Osteoblast (primary cell): ENCODE results near the gene CXorf49. TPM values are rescaled to one million over a fixed set of nuclear protein-coding genes. Genes with fewer than 3 reads are reported as not detected.
"Not testable (repeated sequence)": the region's sequence is repeated elsewhere in the genome, so short reads cannot be mapped to it uniquely, and the experiment has no call there.

ENCODE experiments used
- DNase-seq: peaks from one replicate; pipeline ENCODE4 v3.0.0; 2011; ENCODE audit warnings: low spot score, mixed read lengths; ENCODE audit not compliant: insufficient read length; ENCODE audit errors: missing footprints
- H2AFZ ChIP-seq: 2 replicates; pipeline ENCODE4 v1.6.0; 2011; ENCODE audit warnings: mild to moderate bottlenecking, low read length
- H3K27ac ChIP-seq: 2 replicates; pipeline ENCODE4 v1.5.1; 2011; ENCODE audit warnings: mild to moderate bottlenecking, low read depth, low read length, moderate library complexity
- H3K27me3 ChIP-seq: 2 replicates; pipeline ENCODE4 v1.6.0; 2012; ENCODE audit warnings: mild to moderate bottlenecking, control low read depth, inconsistent platforms, low read length, moderate library complexity; ENCODE audit not compliant: insufficient read depth
- H3K36me3 ChIP-seq: 2 replicates; pipeline ENCODE4 v1.5.1; 2011; ENCODE audit warnings: mild to moderate bottlenecking, low read length, control low read depth, moderate library complexity; ENCODE audit not compliant: insufficient read depth
- H3K4me1 ChIP-seq: 2 replicates; pipeline ENCODE4 v1.5.1; 2011; ENCODE audit warnings: mild to moderate bottlenecking, low read length, control low read depth, moderate library complexity; ENCODE audit not compliant: insufficient read depth
- H3K4me2 ChIP-seq: 2 replicates; pipeline ENCODE4 v1.6.0; 2011; ENCODE audit warnings: mild to moderate bottlenecking, low read length; ENCODE audit not compliant: insufficient read depth
- H3K4me3 ChIP-seq: fragments of 200-600 bp; sonication (generic); 3 replicates; pipeline ENCODE4 v1.5.1; 2012; ENCODE audit warnings: mild to moderate bottlenecking, low read length, inconsistent platforms; ENCODE audit not compliant: insufficient read depth
- H3K79me2 ChIP-seq: 2 replicates; pipeline ENCODE4 v1.6.0; 2012; ENCODE audit warnings: mild to moderate bottlenecking, low read length, control low read depth, inconsistent platforms; ENCODE audit not compliant: insufficient read depth
- H3K9me3 ChIP-seq: 2 replicates; pipeline ENCODE4 v1.5.1; 2011; ENCODE audit warnings: low read depth, low read length, control low read depth
- H4K20me1 ChIP-seq: 2 replicates; pipeline ENCODE4 v1.6.0; 2012; ENCODE audit warnings: mild to moderate bottlenecking, low read length, control low read depth; ENCODE audit not compliant: insufficient read depth
- total RNA-seq: library from RNA; depleted of rRNA; stranded (reverse); fragments of >200 nt; gene quantifications from 2 replicates; pipeline ENCODE4 v1.2.3, GENCODE V29; 2012

The CXorf49 gene
- total RNA-seq = not detected in 2 replicates

DNA sequence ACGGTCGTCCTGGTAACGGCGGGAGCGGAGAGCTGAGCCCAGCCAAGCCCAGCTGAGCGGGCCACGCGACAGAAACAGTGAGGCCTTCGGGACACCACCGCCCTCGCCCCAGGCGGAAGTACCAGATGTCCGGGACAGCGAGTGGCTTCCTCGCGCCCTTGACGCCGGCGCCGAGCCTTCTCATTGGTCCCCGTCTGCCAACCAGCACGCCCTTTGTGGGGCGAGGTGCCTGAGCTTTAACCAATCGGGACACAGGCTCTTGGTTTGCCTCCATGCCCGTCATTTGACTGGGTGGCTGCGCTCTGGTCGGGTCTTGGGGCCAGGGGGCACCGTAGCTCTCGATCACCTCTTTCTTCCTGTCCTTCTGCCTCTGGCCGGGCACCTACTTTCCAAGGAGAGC, at the start of gene CXorf49:
Gene CXorf49 (minus strand): TSS at position 101 of the 400 bp plus-strand sequence. CDS start 134 bp downstream, outside the sequence.
- H3K4me2 ChIP-seq, H3K4me3 ChIP-seq, DNase-seq, H4K20me1 ChIP-seq, H3K27me3 ChIP-seq, H3K36me3 ChIP-seq, H3K79me2 ChIP-seq, H2AFZ ChIP-seq, H3K27ac ChIP-seq, H3K9me3 ChIP-seq, H3K4me1 ChIP-seq: not testable (repeated sequence)

DNA sequence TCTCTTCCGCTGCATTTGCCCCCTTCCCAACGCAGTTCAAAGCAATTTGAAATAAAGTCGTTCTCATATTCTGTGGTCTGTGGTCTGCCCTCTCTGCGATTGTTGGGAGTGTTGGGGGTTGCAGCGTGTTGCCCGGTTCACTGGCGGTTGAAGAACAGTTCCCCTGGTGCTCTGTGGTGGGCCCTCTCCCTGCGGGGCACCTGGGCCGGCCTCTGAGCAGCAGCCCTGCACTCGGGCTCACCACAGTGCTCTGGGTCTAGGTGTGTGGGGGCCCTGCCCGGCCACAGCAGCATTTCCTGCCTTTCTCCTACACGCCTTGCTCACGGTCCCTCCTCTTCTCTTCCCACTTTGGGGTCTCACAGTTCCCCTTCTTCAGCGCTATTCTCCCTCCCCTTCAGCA, 49.0 kb upstream of the CXorf49 start:
- H3K9me3 ChIP-seq, DNase-seq, H3K4me2 ChIP-seq, H2AFZ ChIP-seq, H3K36me3 ChIP-seq, H3K79me2 ChIP-seq, H3K27ac ChIP-seq, H3K4me1 ChIP-seq, H3K4me3 ChIP-seq, H4K20me1 ChIP-seq, H3K27me3 ChIP-seq: not testable (repeated sequence)

DNA sequence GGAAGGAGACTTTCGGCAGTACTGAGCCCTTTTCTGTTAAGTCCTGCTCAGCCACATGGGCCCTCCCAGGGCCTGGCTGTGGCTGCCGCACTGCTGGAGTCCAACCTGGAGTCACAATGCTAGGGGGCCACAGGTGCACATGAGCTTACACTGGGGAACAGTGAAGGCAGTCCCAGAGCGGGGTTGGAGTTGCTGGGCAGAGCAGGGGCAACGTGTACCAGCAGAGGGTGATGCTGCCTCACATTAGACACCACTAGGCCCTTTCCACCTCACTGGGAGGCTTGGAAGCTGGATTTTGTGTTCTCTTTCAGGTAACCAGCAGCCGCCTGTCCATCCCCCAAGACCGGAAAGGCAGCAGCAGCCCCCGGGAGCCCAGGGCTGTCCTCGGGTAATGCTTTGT, 47.5 kb upstream of the CXorf49 start:
- not testable (repeated sequence) for H3K4me1 ChIP-seq, H3K4me2 ChIP-seq, H2AFZ ChIP-seq, H3K79me2 ChIP-seq, DNase-seq, H3K4me3 ChIP-seq, H3K36me3 ChIP-seq, H3K9me3 ChIP-seq, H3K27ac ChIP-seq, H4K20me1 ChIP-seq, H3K27me3 ChIP-seq

DNA sequence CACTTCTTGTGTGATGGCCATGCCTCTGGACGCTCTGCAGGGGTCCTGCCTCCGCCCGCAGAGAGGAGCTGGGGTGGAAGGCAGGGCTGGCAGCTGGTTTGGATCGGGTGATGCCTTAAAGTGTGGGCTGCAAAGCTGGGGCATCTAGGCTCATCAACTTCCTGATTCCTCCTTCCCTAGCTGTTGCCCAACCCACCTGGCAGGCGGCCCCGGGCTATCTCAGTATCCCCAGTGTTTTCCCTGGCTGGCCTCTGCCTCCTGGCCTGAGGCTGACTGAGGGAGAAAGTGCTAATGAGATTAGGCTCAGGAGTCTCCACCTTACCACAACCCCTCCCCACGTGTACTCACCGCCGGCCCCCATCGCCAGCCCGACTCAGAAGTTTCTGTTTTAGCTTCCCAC, 46.7 kb upstream of the CXorf49 start:
- H3K4me2 ChIP-seq, H3K4me3 ChIP-seq, H2AFZ ChIP-seq, DNase-seq, H3K9me3 ChIP-seq, H3K27me3 ChIP-seq, H3K36me3 ChIP-seq, H3K4me1 ChIP-seq, H3K27ac ChIP-seq, H3K79me2 ChIP-seq, H4K20me1 ChIP-seq: not testable (repeated sequence)

DNA sequence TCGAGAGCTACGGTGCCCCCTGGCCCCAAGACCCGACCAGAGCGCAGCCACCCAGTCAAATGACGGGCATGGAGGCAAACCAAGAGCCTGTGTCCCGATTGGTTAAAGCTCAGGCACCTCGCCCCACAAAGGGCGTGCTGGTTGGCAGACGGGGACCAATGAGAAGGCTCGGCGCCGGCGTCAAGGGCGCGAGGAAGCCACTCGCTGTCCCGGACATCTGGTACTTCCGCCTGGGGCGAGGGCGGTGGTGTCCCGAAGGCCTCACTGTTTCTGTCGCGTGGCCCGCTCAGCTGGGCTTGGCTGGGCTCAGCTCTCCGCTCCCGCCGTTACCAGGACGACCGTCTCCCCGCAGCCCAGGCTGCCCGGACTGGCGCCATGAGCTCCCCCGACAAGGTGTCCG, 45.0 kb upstream of the CXorf49 start, which contains the start of gene CXorf49B:
Gene CXorf49B (plus strand): TSS at position 301 of the 400 bp plus-strand sequence. CDS start 75 bp downstream, at position 376.
- not testable (repeated sequence) for H3K4me1 ChIP-seq, H3K9me3 ChIP-seq, H2AFZ ChIP-seq, H3K79me2 ChIP-seq, H3K36me3 ChIP-seq, H3K4me3 ChIP-seq, H3K27me3 ChIP-seq, H4K20me1 ChIP-seq, DNase-seq, H3K4me2 ChIP-seq, H3K27ac ChIP-seq

DNA sequence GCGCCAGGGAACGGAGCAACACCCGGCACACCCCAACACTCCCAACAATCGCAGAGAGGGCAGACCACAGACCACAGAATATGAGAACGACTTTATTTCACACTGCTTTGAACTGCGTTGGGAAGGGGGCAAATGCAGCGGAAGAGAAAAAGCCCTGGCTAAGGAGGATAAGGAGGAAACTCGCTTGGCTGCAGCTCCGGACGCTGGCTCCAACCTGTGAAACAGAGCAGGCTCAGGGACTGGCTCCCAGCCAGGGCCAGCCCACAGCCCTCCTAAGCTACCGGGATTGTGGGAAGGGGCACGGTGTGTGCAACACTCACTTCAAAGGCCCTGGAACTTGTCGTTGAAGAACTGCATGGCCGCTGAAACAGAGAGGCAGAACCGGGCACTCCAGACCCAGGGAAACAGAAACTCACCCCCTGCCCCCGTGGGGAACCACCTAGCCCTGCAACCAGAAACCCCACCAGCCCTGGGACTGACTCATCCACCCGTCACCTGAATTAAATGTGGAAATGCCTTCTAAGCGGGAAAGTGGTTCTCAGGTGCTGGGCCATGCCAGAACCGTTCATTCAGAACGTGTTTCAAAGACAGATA, 42.7 kb upstream of the CXorf49 start:
- H4K20me1 ChIP-seq, DNase-seq, H3K4me1 ChIP-seq, H3K4me2 ChIP-seq, H3K27ac ChIP-seq, H3K36me3 ChIP-seq, H3K9me3 ChIP-seq, H3K4me3 ChIP-seq, H3K27me3 ChIP-seq, H3K79me2 ChIP-seq, H2AFZ ChIP-seq: not testable (repeated sequence)

DNA sequence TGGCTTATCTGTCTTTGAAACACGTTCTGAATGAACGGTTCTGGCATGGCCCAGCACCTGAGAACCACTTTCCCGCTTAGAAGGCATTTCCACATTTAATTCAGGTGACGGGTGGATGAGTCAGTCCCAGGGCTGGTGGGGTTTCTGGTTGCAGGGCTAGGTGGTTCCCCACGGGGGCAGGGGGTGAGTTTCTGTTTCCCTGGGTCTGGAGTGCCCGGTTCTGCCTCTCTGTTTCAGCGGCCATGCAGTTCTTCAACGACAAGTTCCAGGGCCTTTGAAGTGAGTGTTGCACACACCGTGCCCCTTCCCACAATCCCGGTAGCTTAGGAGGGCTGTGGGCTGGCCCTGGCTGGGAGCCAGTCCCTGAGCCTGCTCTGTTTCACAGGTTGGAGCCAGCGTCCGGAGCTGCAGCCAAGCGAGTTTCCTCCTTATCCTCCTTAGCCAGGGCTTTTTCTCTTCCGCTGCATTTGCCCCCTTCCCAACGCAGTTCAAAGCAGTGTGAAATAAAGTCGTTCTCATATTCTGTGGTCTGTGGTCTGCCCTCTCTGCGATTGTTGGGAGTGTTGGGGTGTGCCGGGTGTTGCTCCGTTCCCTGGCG, 2.3 kb upstream of the CXorf49 start:
- DNase-seq, H2AFZ ChIP-seq, H3K9me3 ChIP-seq: not testable (repeated sequence)

DNA sequence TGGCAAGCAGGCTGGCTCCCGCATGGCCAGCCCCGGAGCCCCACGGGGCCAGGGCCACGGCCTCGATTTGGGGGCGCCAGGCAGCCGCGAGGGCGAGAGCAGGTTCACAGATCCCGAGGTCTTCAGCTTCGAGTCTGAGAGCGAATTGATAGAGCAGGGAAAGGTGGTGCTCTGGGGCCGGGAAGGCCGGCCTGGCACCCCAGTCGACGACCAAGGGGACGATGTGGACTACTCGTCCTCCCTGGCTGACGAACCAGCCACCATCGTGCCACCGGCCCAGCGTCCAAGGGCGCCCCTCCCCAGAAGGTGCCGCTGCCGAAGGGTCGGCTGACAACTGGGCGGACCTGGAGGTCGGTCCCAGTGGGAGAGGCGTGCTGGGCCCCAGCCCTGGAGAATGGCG, 1.1 kb upstream of the CXorf49 start:
- H3K9me3 ChIP-seq, H3K4me3 ChIP-seq, H3K4me1 ChIP-seq, H3K27ac ChIP-seq, H3K36me3 ChIP-seq, H3K4me2 ChIP-seq, H4K20me1 ChIP-seq, H3K79me2 ChIP-seq, H2AFZ ChIP-seq, DNase-seq, H3K27me3 ChIP-seq: not testable (repeated sequence)

More for the DNA sequence above, 2.3 kb upstream of the CXorf49 start:
- H3K36me3 ChIP-seq, H3K27me3 ChIP-seq, H3K27ac ChIP-seq, H4K20me1 ChIP-seq, H3K4me2 ChIP-seq, H3K79me2 ChIP-seq, H3K4me1 ChIP-seq, H3K4me3 ChIP-seq: not testable (repeated sequence)

DNA sequence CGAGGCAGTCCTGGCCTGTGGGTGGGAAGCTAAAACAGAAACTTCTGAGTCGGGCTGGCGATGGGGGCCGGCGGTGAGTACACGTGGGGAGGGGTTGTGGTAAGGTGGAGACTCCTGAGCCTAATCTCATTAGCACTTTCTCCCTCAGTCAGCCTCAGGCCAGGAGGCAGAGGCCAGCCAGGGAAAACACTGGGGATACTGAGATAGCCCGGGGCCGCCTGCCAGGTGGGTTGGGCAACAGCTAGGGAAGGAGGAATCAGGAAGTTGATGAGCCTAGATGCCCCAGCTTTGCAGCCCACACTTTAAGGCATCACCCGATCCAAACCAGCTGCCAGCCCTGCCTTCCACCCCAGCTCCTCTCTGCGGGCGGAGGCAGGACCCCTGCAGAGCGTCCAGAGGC, 1.8 kb downstream of the CXorf49 start:
- not testable (repeated sequence) for H3K27ac ChIP-seq, H2AFZ ChIP-seq, H3K36me3 ChIP-seq, H3K4me1 ChIP-seq, H3K4me3 ChIP-seq, H3K9me3 ChIP-seq, H3K4me2 ChIP-seq, H3K27me3 ChIP-seq, DNase-seq, H4K20me1 ChIP-seq, H3K79me2 ChIP-seq
